ENCODE results near the gene PACS1.
"Not testable (repeated sequence)": the region's sequence is repeated elsewhere in the genome, so short reads cannot be mapped to it uniquely, and the experiment has no call there.

The PACS1 gene

GRCh38 chr11:66080055-66080817 is 10.2 kb downstream of the PACS1 start:
- Histone ChIP-seq H3K4me1 (ENCODE audit: control insufficient read depth, insufficient read depth, low read length) (peaks cover 47% of the 10 kb centered on the region), H3K27me3 (ENCODE audit: control insufficient read depth, insufficient read depth, low read length) (no peaks in the 10 kb centered on the region), H3K9ac (ENCODE audit: low read depth, low read length) (peak overlapping the region; percentile 58), H3K9me3 (replicated peaks; ENCODE audit: low read length) (no peaks in the 10 kb centered on the region), H3K36me3 (ENCODE audit: insufficient read depth, low read length) (peaks cover 15% of the 10 kb centered on the region), H3K4me2 (ENCODE audit: low read length) (peak overlapping the region; percentile 57), H3K4me3 (ENCODE audit: low read length) (no peak overlapping the region)

GRCh38 chr11:66081505-66081904 is 11.4 kb downstream of the PACS1 start:
- peaks cover 15% of the 10 kb centered on the region for H3K36me3 ChIP-seq (ENCODE audit: insufficient read depth, low read length)
- H3K4me3 ChIP-seq (ENCODE audit: low read length), result no peak overlapping the region
- H3K4me1 ChIP-seq (ENCODE audit: control insufficient read depth, insufficient read depth, low read length), result peaks cover 46% of the 10 kb centered on the region
- peak overlapping the region; percentile 1 for H3K9ac ChIP-seq (ENCODE audit: low read depth, low read length)
- H3K27me3 ChIP-seq (ENCODE audit: control insufficient read depth, insufficient read depth, low read length), result no peaks in the 10 kb centered on the region
- peak overlapping the region; percentile 40 for H3K4me2 ChIP-seq (ENCODE audit: low read length)
- no peaks in the 10 kb centered on the region for H3K9me3 ChIP-seq (replicated peaks; ENCODE audit: low read length)

GRCh38 chr11:66082946-66083698 is 13.1 kb downstream of the PACS1 start:
- Histone ChIP-seq H3K9ac (ENCODE audit: low read depth, low read length) (no peak overlapping the region), H3K9me3 (replicated peaks; ENCODE audit: low read length) (no peaks in the 10 kb centered on the region), H3K27me3 (ENCODE audit: control insufficient read depth, insufficient read depth, low read length) (no peaks in the 10 kb centered on the region), H3K4me3 (ENCODE audit: low read length) (no peak overlapping the region), H3K4me1 (ENCODE audit: control insufficient read depth, insufficient read depth, low read length) (peaks cover 41% of the 10 kb centered on the region), H3K36me3 (ENCODE audit: insufficient read depth, low read length) (peaks cover 10% of the 10 kb centered on the region), H3K4me2 (ENCODE audit: low read length) (no peak overlapping the region)

GRCh38 chr11:66083767-66084166 is 13.7 kb downstream of the PACS1 start:
- Histone ChIP-seq H3K4me3 (ENCODE audit: low read length) (no peak overlapping the region), H3K4me1 (ENCODE audit: control insufficient read depth, insufficient read depth, low read length) (peaks cover 41% of the 10 kb centered on the region)

GRCh38 chr11:66084821-66085475 is 14.9 kb downstream of the PACS1 start:
- H3K4me1 ChIP-seq (ENCODE audit: control insufficient read depth, insufficient read depth, low read length), result peaks cover 41% of the 10 kb centered on the region

More at GRCh38 chr11:66083767-66084166, 13.7 kb downstream of the PACS1 start:
- Histone ChIP-seq H3K9ac (ENCODE audit: low read depth, low read length) (no peak overlapping the region), H3K27me3 (ENCODE audit: control insufficient read depth, insufficient read depth, low read length) (no peaks in the 10 kb centered on the region), H3K9me3 (replicated peaks; ENCODE audit: low read length) (no peaks in the 10 kb centered on the region), H3K4me2 (ENCODE audit: low read length) (no peak overlapping the region), H3K36me3 (ENCODE audit: insufficient read depth, low read length) (peaks cover 9% of the 10 kb centered on the region)

GRCh38 chr11:66087148-66087908 is 17.3 kb downstream of the PACS1 start:
- Histone ChIP-seq H3K9ac (ENCODE audit: low read depth, low read length) (no peak overlapping the region), H3K36me3 (ENCODE audit: insufficient read depth, low read length) (no peaks in the 10 kb centered on the region), H3K4me1 (ENCODE audit: control insufficient read depth, insufficient read depth, low read length) (peaks cover 18% of the 10 kb centered on the region), H3K4me2 (ENCODE audit: low read length) (no peak overlapping the region), H3K4me3 (ENCODE audit: low read length) (no peak overlapping the region), H3K9me3 (replicated peaks; ENCODE audit: low read length) (no peaks in the 10 kb centered on the region), H3K27me3 (ENCODE audit: control insufficient read depth, insufficient read depth, low read length) (no peaks in the 10 kb centered on the region)

More at GRCh38 chr11:66084821-66085475, 14.9 kb downstream of the PACS1 start:
- Histone ChIP-seq H3K9ac (ENCODE audit: low read depth, low read length) (no peak overlapping the region), H3K4me3 (ENCODE audit: low read length) (no peak overlapping the region), H3K36me3 (ENCODE audit: insufficient read depth, low read length) (peaks cover 2% of the 10 kb centered on the region), H3K9me3 (replicated peaks; ENCODE audit: low read length) (no peaks in the 10 kb centered on the region), H3K27me3 (ENCODE audit: control insufficient read depth, insufficient read depth, low read length) (no peaks in the 10 kb centered on the region), H3K4me2 (ENCODE audit: low read length) (no peak overlapping the region)

GRCh38 chr11:66089067-66089466 is 19.0 kb downstream of the PACS1 start:
- H3K9ac ChIP-seq (ENCODE audit: low read depth, low read length), result no peak overlapping the region
- no peak overlapping the region for H3K4me2 ChIP-seq (ENCODE audit: low read length)
- H3K9me3 ChIP-seq (replicated peaks; ENCODE audit: low read length), result no peaks in the 10 kb centered on the region
- H3K4me1 ChIP-seq (ENCODE audit: control insufficient read depth, insufficient read depth, low read length), result peaks cover 3% of the 10 kb centered on the region
- H3K27me3 ChIP-seq (ENCODE audit: control insufficient read depth, insufficient read depth, low read length), result no peaks in the 10 kb centered on the region
- H3K4me3 ChIP-seq (ENCODE audit: low read length), result no peak overlapping the region
- H3K36me3 ChIP-seq (ENCODE audit: insufficient read depth, low read length), result no peaks in the 10 kb centered on the region

- Histone ChIP-seq H3K4me1 (ENCODE audit: control insufficient read depth, insufficient read depth, low read length) (no peaks in the 10 kb centered on the region), H3K9ac (ENCODE audit: low read depth, low read length) (no peak overlapping the region), H3K4me2 (ENCODE audit: low read length) (no peak overlapping the region), H3K4me3 (ENCODE audit: low read length) (no peak overlapping the region), H3K9me3 (replicated peaks; ENCODE audit: low read length) (no peaks in the 10 kb centered on the region), H3K27me3 (ENCODE audit: control insufficient read depth, insufficient read depth, low read length) (no peaks in the 10 kb centered on the region), H3K36me3 (ENCODE audit: insufficient read depth, low read length) (no peaks in the 10 kb centered on the region)
These were observed 20.2 kb downstream of the PACS1 start for GRCh38 chr11:66090288-66090687.

- not testable (repeated sequence) for H3K4me3 ChIP-seq (ENCODE audit: low read length); H3K27me3 ChIP-seq (ENCODE audit: control insufficient read depth, insufficient read depth, low read length); H3K9ac ChIP-seq (ENCODE audit: low read depth, low read length); H3K4me2 ChIP-seq (ENCODE audit: low read length); H3K36me3 ChIP-seq (ENCODE audit: insufficient read depth, low read length); H3K4me1 ChIP-seq (ENCODE audit: control insufficient read depth, insufficient read depth, low read length); H3K9me3 ChIP-seq (replicated peaks; ENCODE audit: low read length)
These were observed 22.1 kb downstream of the PACS1 start for GRCh38 chr11:66092125-66092524.

- H3K9ac ChIP-seq (ENCODE audit: low read depth, low read length); H3K27me3 ChIP-seq (ENCODE audit: control insufficient read depth, insufficient read depth, low read length); H3K36me3 ChIP-seq (ENCODE audit: insufficient read depth, low read length); H3K4me1 ChIP-seq (ENCODE audit: control insufficient read depth, insufficient read depth, low read length); H3K4me2 ChIP-seq (ENCODE audit: low read length); H3K9me3 ChIP-seq (replicated peaks; ENCODE audit: low read length); H3K4me3 ChIP-seq (ENCODE audit: low read length): not testable (repeated sequence)
These were observed 29.7 kb downstream of the PACS1 start for GRCh38 chr11:66099746-66100145.

Measured in skeletal muscle satellite cell (primary cell).